Measurements from ENCODE around the gene SNX27. TPM values are rescaled to one million over a fixed set of nuclear protein-coding genes. Genes with fewer than 3 reads are reported as not detected.
"Not testable (repeated sequence)": the region's sequence is repeated elsewhere in the genome, so short reads cannot be mapped to it uniquely, and the experiment has no call there.

SNX27 gene
- total RNA-seq, 1 donor from 2014 or later, result 21.0 TPM

- no peak for DNase-seq (ENCODE audit: extremely low read depth, low read depth, low spot score)
Observed at GRCh38 chr1:151596166-151596953, 15.5 kb upstream of the SNX27 start.

GRCh38 chr1:151602550-151602949 lies 9.3 kb upstream of the SNX27 start:
- DNase-seq (ENCODE audit: extremely low read depth, low read depth, low spot score), result not testable (repeated sequence)

- DNase-seq (ENCODE audit: extremely low read depth, low read depth, low spot score), result no peak
Observed at GRCh38 chr1:151604291-151604690, 7.6 kb upstream of the SNX27 start.

- DNase-seq (ENCODE audit: extremely low read depth, low read depth, low spot score), result no peak
Observed at GRCh38 chr1:151606384-151606783, 5.5 kb upstream of the SNX27 start.

- no peak for DNase-seq (ENCODE audit: extremely low read depth, low read depth, low spot score)
Observed at GRCh38 chr1:151606857-151607256, 5.0 kb upstream of the SNX27 start.

GRCh38 chr1:151610142-151610541 lies 1.7 kb upstream of the SNX27 start:
- DNase-seq (ENCODE audit: extremely low read depth, low read depth, low spot score), result no peak

GRCh38 chr1:151611288-151611790 lies 511 bp upstream of the SNX27 start:
- no peak for DNase-seq (ENCODE audit: extremely low read depth, low read depth, low spot score)

GRCh38 chr1:151612501-151613281 lies 841 bp downstream of the SNX27 start:
- DNase-seq (ENCODE audit: extremely low read depth, low read depth, low spot score), result no peak

GRCh38 chr1:151613282-151613780 lies 1.5 kb downstream of the SNX27 start:
- DNase-seq (ENCODE audit: extremely low read depth, low read depth, low spot score), result no peak

GRCh38 chr1:151615711-151616504 lies 4.1 kb downstream of the SNX27 start:
- no peak for DNase-seq (ENCODE audit: extremely low read depth, low read depth, low spot score)

GRCh38 chr1:151616505-151616849 lies 4.6 kb downstream of the SNX27 start:
- DNase-seq (ENCODE audit: extremely low read depth, low read depth, low spot score), result no peak

- no peak for DNase-seq (ENCODE audit: extremely low read depth, low read depth, low spot score)
Observed at GRCh38 chr1:151618003-151618402, 6.2 kb downstream of the SNX27 start.

- no peak for DNase-seq (ENCODE audit: extremely low read depth, low read depth, low spot score)
Observed at GRCh38 chr1:151618470-151618869, 6.6 kb downstream of the SNX27 start.

- DNase-seq (ENCODE audit: extremely low read depth, low read depth, low spot score), result not testable (repeated sequence)
Observed at GRCh38 chr1:151618996-151619395, 7.1 kb downstream of the SNX27 start.

- no peak for DNase-seq (ENCODE audit: extremely low read depth, low read depth, low spot score)
Observed at GRCh38 chr1:151619489-151620093, 7.7 kb downstream of the SNX27 start.

- DNase-seq (ENCODE audit: extremely low read depth, low read depth, low spot score), result no peak
Observed at GRCh38 chr1:151620286-151620685, 8.4 kb downstream of the SNX27 start.

GRCh38 chr1:151621351-151621750 lies 9.5 kb downstream of the SNX27 start:
- no peak for DNase-seq (ENCODE audit: extremely low read depth, low read depth, low spot score)

GRCh38 chr1:151624783-151625182 lies 12.9 kb downstream of the SNX27 start:
- no peak for DNase-seq (ENCODE audit: extremely low read depth, low read depth, low spot score)

GRCh38 chr1:151626740-151627334 lies 15.0 kb downstream of the SNX27 start:
- no peak for DNase-seq (ENCODE audit: extremely low read depth, low read depth, low spot score)

GRCh38 chr1:151629278-151629677 lies 17.4 kb downstream of the SNX27 start:
- DNase-seq (ENCODE audit: extremely low read depth, low read depth, low spot score), result no peak
